ENCODE measurements around the gene PIGT.

Gene PIGT

DNA sequence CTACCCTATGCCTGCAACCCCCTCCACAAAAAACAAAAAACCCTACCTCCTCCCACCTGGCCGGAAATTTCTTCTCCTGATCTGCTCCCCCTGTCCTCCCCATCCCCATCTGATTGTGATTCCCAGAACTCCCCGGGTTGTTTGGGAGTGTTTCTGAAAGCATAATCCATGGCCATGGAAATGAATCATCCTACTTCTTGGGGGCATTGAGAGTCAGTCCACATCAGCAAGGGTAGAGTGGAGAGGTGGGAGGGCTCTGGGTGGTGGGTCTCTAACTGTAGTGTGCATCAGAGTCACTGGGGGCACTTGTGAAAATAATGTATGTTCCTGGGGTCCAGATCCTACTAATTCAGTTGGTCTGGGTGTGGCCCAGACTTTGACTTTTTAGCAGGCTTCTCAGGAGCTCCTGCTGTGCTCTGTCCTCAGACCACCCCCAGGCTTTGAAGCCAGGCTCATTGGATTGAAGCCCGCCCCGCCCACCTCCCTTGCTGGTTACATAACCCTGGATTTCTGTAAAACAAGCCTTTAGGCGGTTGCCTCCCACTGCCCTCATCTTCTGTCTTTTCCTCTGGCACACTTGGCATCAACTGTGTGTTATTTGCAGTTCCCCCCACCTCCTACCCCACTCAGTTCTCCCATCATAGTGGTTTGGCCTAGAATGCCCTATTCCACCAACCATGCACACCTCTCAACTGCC lies 10.5 kb downstream of the PIGT start:
- H3K4me3 ChIP-seq (ENCODE audit: low read depth, low read length), result no peak overlapping the region
- no peak for DNase-seq (ENCODE audit: low read depth)
- no peak for TF ChIP-seq CTCF (IDR thresholded peaks at IDR 0.05; ENCODE audit: insufficient read depth, low read depth, low read length, missing control alignments)

DNA sequence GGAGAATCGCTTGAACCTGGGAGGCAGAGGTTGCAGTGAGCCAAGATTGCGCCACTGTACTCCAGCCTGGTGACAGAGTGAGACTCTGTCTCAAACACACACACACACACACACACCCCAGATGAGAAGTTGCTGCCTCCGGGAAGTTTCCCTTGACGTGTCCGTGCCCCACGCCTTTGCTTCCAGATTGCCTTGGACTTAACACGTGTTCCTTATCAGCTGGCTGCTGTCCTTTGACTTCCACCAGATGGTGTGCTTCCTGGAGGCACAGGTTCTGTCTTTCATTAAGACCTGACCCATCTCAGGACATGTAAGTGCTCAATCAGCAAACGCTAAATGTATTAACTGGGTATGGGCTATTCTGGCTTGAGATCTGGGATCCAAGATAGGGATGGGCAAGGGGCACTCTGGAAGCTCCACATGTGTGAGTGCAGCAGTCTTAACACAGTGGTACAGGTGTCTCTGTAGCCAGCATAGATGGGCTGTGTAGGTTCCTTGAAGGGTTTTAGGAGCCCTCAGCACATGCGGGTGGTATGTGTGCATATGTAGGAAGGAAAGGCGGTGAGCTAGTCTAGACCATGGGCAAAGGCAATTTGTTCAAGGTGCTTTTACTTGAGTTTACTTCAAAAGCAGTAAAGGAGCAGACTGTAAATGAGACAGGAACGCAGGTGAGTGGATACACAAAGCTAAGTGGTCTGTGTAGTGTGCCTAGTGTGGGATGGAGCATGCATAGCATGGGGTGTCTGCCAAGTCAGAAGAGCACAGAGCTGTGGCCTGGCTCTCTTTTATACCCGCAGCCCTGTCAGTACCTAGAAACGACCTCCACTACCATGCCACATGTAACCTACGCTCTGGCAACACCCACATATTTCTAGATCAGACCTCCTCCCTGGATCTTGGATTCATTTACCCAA lies 11.6 kb downstream of the PIGT start:
- TF ChIP-seq CTCF (IDR thresholded peaks at IDR 0.05; ENCODE audit: insufficient read depth, low read depth, low read length, missing control alignments), result no peak
- no peak for DNase-seq (ENCODE audit: low read depth)
- H3K4me3 ChIP-seq (ENCODE audit: low read depth, low read length), result no peak overlapping the region

DNA sequence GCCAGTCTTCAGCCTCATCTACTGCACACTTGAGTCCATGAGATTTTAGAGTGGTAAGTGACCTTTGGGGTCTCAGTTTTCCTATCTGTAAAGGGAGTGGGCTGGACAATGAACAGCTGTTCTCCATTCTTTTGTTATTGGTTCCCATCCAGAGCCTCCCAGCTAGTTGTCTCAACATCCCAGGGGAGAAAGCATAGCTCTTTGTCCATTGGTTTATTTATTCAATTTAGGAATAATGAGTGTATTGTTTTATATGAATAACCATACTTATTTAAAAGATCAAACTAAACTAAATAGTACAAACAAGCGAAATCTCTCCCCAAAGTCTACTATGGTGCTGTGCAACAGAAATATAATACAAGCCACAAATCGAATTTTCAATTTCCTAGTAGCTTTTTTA lies 13.7 kb downstream of the PIGT start:
- DNase-seq (ENCODE audit: low read depth), result no peak
- H3K4me3 ChIP-seq (ENCODE audit: low read depth, low read length), result no peak overlapping the region
- no peak for TF ChIP-seq CTCF (IDR thresholded peaks at IDR 0.05; ENCODE audit: insufficient read depth, low read depth, low read length, missing control alignments)

GRCh38 chr20:45432294-45432693 lies 16.4 kb downstream of the PIGT start:
- H3K4me3 ChIP-seq (ENCODE audit: low read depth, low read length), result no peak overlapping the region
- no peak for TF ChIP-seq CTCF (IDR thresholded peaks at IDR 0.05; ENCODE audit: insufficient read depth, low read depth, low read length, missing control alignments)
- DNase-seq (ENCODE audit: low read depth), result peak; percentile 82

DNA sequence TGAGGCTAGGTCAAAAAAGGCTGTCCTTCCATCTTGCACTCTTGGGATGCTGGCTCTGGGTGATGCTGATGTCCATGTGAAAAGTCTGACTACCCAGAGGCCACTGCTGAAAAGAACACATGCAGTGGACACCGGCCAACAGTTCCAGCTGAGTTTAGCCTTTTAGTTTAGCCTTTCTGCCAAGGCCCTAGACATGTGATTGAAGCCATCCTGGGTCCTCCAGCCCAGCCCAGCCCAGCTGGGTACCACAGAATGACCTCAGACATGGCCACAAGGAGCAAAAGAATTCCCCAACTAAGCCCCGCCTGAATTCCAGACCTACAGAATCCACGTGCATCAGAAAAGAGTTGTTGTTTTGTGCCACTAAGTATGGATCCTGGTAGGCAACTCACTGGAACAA lies 17.4 kb downstream of the PIGT start:
- DNase-seq (ENCODE audit: low read depth), result no peak
- no peak for TF ChIP-seq CTCF (IDR thresholded peaks at IDR 0.05; ENCODE audit: insufficient read depth, low read depth, low read length, missing control alignments)

DNA sequence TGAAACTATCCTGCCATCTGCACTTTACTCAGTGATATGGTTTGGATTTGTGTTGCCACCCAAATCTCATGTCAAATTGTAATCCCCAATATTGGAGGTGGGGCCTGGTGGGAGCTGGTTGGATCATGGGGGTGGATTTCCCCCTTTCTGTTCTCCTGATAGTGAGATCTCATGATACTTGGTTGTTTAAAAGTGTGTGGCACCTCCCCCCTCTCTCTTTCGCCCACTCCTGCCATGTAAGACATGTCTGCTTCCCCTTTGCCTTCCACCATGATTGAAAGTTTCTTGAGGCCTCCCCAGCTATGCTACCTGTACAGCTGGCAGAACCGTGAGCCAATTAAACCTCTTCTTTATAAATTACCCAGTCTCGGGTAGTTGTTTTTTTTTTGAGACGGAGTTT lies 18.0 kb downstream of the PIGT start:
- H3K4me3 ChIP-seq (ENCODE audit: low read depth, low read length), result no peak overlapping the region
- no peak for DNase-seq (ENCODE audit: low read depth)
- TF ChIP-seq CTCF (IDR thresholded peaks at IDR 0.05; ENCODE audit: insufficient read depth, low read depth, low read length, missing control alignments), result no peak

More for the DNA sequence above, 17.4 kb downstream of the PIGT start:
- H3K4me3 ChIP-seq (ENCODE audit: low read depth, low read length), result no peak overlapping the region
